ENCODE results near the gene TTC28.

TTC28 gene

DNA sequence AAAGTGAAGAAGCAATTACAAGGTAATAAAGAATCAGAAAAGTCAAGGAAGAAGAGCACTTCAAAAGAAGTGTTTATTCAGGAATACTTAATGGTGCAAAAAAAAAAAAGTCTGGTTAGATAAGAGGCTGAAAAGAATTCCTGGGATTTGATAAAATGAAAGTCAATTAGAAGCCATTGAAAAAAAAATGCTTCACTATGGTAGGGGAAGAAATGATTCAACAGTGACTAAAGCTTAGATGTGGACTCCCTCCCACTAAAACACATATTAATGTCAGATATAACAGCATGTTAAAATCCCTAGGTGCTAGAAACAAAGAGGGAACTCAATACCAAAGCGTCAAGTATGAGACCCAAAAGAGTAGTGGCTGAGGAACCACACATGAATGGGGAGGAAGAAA, 425.2 kb downstream of the TTC28 start:
- DNase-seq = no peak

DNA sequence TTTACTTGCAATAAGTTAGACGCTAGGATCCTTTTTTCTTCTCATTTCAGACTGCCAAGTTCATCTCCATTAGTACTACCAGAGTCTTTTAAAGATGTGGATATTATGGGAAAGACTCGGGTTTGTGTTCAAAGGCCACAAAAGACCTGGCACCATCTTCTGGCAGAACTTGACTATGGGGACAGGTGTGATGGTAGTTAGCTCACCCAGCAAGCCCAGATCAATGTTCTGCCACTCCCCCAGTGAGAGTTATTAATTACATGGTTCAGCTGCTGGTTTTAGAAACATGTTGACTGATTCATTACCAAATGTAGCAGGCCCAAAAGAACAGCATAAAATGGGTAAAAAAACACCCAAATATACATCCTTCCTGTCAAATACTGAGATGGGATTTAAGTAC, 427.1 kb downstream of the TTC28 start:
- no peak for DNase-seq

DNA sequence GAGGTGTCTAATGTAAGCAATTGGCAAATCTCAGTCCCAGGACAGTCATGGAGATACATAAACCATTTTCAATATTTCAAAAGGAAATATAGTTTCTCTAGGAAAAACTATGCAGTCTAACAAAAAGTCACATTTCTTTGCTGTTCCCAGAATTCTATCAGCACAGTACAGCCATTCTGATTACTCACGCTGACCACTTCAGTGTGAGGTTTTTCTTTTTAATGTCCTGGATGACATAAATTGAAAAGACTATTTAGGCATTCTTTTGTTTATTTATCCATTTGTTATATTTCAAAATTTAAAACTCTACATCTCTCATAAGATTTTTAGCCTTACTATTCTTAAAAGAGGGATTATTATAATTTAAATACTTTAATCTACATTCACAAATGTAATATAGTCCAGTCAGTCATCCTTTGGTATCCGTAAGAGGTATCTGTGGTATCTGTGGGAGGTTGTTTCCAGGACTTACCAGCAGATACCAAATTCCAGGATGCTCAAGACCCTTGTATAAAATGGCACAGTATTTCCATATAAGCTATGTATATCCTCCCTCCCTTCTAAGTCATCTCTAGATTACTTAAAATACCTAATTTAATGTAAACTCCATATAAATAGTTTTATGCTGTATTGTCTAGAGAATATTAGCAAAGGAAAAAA, 429.5 kb downstream of the TTC28 start:
- DNase-seq = no peak

DNA sequence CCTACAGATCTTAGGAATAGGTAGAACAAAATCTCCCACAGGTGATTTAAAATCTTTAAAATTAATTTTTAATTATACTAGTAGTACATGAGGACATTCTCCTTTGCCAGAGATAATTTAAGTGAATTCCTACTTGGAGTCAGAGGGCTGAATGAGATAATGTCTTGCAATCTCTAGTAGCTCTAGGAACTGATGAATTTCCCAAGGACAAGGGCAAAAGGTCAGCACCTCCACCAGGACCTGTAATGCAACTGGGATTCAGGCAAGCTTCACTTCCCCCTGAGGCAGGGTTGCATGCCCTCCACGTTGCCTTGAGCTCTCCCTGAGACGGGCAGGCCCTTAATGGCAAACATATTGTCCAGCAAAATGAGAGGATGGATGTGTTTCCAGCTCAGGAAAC, 430.2 kb downstream of the TTC28 start:
- DNase-seq = no peak

DNA sequence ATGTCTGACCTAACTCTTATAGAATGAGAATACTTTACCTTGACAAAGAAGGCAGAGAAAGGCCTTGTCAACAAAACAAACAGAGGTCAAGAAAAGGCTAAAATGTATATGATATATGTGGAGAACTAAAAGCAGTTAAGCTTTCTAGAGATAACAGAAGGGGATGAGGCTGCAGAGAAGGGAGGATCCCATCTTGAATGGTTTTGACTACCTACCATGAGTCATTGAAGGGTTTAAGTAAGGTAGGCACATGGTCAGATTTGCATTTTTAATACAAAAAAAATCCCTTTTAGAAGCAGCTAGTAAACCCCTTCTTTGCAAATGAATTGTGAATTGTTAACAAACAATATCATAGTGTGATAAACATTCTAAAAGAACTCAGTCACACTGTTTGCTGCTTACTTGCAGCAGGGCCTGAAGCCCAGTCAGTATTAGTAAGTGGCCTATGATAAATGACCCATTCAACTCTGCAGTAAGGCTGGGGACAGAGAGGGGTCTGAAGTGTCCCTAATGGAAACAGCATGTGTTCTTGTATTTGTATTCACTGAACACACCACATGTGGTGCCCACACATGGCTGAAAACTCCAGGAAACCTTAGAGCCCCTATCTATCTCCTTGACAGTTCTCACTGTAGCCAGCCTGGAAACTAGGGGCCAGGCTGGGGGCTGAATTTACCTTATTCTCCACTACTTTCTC, 431.8 kb downstream of the TTC28 start:
- no peak for DNase-seq

DNA sequence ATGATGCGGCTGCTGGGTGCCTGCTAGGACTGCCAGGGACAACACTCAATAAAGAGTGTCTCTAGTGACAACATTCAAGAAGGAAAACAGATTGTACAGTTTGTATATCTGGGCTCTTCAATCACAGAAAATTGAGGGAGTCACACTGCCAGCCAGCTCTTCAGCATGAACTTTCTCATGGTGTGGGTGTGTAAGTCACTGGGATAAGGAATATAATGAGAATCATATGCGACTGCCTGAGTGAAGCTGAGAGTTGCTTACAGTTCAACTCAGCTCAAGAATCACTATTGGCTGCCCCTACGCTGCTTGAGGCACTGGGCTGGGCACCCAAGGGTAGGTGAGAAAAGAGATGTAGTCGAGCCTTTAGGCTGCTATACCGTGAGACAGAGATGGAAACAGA, 432.5 kb downstream of the TTC28 start:
- no peak for DNase-seq

DNA sequence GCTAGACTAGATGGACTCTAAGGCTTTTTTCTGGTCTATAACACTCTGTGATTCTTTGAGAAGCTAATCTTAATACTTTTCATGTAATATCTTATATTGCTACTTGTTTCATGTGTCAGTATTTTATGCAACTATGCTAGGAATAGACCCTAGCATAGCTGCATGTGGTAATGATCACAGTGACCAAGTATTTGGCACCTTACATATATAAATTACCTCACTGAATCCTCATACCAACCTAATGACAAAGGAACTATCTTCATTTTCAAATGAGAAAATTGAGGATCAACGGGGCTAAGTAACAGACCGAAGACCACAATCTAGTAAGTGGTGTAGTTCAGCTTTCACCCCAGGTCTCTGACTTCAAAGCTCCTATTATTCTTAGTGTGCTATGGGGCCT, 433.2 kb downstream of the TTC28 start:
- DNase-seq = no peak

DNA sequence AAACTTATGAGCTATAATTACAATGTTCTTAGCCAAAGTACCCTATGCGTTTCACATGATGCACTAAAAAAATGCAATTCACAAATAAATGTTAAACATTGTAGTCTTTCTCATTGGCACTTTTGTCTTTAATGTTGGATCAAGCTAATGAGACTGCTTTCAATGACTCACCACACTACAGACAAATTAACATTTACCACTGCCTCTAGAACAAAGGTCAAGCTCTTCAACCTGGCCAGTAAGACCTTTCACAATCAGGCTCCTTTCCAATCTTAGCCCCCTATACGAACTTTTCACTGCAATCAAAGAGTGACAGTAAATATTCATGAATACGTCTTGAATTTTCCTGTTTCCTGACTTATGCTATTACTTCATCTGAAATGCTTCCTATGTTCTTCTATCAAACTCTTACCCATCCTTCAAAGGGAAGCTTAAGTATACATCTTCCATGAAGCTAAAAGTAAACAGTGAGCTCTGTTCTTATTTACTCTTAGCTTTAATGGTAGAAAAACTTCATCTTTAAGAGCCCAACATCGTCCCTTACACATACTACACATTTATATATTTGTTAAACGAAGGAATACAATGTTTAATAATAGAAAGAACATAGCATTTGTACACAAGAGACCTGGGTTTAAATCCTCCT, 433.9 kb downstream of the TTC28 start:
- no peak for DNase-seq

DNA sequence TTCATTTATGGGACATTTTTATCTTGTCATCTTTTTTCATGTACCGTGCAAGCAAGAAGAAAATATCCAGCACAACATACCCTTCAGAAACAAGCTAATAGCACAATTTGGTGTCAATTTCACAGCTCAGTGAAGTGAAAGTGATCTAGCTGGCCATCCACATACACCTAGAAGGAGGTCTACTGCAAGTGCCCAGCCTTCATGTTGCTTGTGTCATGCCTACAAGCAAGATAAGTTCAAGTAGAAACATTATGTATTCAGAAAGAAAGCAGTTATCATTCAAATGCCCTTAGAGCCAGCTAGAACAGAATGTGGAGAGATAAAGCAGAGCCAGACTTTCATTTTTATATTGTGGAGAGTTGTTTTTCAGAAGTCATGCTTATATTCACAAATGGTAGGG, 434.9 kb downstream of the TTC28 start:
- no peak for DNase-seq

DNA sequence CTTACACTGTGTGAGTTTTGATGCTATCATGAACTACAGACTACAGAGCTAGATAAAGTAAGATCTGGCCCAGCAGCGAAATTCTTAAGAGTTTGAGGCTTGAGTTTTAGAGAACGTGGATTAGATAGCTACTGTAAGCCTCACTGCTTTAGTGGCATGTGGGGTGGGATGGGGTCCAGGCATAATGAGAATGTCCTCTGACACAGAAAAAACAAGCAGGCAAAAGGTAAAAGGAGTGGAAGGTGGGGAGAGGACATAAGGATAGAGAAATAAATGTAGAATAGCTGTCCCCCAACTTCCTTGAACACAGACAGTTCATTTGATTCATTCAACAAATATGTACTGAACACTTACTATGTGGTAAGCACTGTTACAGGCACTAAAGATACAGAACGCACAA, 436.1 kb downstream of the TTC28 start:
- DNase-seq = no peak

DNA sequence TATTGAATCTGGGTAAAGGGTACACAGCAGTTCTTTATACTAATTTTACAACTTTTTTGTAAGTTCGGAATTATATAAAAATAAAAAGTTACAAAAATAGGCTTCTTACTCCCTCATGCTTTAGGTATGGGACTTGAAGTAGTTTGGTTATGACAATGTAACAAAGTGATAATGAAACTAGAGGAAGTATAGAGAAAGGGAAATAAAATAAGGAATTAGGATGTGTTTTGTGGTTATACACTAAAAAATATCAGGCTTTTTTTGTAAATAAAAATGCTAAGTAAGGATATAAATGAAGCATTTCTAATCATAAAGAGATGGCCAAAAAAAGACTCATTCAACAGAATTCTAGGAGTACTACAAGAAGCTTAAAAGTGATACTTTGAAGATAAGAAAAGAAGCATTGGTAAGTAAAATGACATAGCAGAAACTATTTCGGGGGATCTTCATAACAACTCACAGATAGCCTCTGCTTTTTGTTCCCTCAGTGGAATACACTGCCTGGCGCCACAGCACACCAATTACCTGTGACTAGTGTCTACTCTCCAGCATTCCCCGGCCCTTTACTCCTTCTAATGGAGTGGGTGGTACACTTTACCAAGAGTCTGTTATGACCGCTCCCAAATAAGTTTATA, 437.9 kb downstream of the TTC28 start:
- DNase-seq = no peak

DNA sequence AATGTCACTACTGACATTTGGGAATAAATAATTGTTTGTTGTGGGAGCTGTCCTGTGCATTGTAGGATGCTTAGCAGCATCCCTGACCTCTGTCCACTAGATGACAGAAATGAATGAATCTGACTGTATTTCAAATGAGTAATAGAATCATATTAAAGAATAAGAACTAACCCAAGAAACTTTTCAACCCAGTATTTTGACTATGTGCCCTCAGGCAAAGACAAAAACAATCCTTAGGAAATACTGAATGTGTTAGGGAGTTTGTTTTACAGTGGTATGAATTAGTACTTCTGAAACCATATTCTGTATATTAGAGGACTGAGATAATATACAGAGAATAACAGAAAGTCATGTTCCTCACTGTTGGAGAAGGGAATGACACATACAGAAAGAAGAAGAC, 439.7 kb downstream of the TTC28 start:
- no peak for DNase-seq

DNA sequence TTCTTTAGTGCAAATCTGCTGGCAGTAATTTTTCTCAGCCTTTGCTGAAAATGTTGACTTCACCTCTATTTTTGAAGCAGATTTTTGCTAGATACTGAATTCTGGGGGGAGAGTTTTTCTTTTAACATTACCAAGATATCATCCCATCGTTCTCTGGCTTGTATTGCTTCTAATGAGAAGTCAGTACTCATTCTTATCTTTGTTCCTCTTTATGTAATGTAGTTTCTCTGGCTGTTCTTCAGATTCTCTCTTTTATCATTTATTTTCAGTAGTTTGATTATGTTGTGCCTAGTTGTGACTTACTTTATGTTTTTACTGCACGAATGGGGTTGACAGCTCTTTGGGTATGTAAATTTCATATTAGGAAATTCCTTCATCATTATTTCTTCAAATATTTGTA, 441.9 kb downstream of the TTC28 start:
- DNase-seq = no peak

DNA sequence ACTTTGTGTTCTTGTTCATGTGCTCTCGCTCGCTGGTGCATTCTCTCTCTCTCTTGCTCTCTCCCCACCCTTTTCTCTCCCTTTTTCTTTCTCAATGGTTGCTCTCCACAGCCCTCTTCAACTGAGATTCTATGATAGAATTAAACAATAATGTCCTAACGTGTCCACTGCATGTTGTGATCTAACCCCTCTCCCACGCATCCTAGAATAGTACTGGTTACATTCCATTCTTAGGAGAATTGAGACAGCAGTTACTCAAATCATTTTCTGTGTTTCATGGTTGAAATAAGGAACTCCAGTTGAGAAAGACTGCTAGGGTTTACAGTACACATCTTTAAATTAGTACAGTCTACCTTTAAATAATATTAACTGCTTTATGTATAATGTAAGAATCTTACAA, 442.5 kb downstream of the TTC28 start:
- no peak for DNase-seq

DNA sequence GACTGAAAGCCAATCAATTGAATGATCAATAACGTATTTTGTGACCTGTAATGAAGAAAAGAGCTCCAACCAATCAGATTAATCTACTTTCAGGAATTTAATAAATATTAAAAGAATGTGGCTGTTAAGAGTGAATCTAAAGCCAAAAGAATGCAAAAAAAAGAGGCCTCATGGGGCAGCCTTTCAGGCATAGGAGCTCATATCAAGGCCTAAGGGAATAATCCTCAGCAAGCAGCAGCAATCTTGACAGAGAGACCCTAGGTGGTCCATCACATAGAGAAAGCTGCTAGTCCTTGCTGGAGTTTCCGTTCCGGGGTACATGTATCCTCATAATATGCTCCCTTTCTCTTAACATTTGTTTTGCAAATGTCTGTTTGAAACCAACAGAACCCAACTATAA, 447.4 kb downstream of the TTC28 start:
- no peak for DNase-seq

DNA sequence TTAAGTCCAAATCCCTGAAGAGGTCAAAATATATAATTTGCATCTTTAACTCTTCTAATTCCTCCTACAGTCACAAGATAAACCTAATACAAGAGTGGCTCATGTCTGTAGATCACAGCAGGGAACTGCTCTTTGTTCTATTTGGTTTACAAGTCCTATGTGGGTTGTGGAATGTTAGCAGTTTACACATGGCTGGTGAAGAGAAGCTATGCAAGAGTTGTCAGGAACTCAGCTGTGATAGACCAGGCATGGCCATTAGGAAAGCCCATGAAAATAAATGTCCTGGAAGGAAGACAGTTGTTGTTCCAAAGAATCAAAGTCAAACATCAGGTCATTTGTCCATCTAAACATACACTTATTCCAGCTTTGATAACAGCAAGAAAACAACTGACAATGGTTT, 448.2 kb downstream of the TTC28 start:
- DNase-seq = no peak

DNA sequence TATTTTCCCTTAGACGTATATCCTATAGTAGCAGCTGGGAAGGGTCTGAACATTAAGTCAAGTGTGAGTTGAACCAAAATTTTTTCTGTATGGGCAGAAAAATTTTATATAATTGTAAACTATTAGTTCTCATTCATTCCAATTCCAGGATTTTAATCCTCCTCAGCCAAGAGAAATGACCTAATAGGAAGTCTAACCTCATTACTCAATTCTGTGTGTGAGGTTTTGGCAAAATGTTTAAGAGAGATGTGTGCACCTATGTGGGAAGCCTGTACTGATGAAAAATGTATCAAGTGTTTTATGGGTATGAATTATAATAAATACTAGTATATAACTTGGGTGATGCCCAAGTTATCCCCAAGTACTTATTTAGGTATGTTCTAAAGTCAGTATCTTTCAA, 449.0 kb downstream of the TTC28 start:
- no peak for DNase-seq

DNA sequence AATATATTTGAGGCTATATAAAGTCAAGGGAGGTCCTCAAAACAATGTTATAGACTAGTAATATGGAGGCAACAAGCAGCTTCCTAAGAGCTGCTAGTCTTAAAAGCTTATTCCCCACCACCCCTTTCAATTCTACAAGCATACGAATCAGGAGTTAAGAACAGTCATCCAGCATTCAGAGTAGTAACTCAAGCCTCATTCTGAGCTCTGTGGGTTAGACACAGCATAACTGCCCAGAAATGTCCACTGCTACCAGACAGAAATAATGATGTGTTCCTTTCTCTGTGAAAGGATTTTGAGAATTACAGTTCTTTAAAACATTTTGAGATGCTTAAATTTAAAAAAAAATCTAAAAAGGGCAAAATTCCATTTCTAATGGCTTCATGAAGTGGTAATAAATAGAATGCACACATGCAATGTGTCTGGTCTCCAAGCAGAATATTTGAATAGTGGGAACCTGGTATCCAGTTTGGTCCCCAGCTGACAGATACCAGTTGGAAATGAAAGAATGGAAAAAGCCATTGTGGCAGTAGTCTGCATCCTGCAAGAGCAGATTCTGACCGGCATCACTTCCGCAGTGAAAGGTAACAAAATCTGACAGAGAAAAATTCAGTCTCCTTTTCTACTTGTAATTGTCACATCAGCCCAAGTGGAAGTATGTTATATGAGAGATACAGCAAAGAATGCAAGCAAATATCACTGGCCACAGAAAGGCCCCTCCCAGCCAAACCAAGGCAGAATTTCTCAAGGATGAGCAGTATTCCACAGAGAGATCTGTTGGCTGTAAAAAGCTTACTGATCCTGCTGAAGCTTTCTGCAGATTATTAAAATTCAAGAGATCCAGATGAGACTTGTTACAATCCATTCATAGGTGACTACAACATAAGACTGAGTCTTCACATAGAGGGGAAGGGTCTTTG, 449.8 kb downstream of the TTC28 start:
- DNase-seq = no peak

DNA sequence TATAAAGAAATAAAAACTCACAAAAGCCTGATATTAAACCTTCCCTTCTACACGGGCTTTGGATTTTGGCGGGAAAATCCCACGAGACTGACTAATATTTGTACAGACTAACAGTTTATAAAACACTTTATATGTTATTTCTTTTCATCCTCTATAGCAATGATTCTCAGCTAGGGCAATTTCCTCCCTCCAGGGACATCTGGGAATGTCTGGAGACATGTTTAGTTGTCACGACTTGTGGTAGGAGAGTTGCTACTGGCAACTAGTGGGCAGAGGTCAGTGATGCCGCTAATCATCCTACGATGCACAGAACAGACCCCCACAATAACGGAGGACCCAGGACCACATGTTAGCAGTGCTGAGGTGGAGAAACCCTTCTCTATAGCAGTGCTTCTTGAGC, 455.8 kb downstream of the TTC28 start:
- no peak for DNase-seq

DNA sequence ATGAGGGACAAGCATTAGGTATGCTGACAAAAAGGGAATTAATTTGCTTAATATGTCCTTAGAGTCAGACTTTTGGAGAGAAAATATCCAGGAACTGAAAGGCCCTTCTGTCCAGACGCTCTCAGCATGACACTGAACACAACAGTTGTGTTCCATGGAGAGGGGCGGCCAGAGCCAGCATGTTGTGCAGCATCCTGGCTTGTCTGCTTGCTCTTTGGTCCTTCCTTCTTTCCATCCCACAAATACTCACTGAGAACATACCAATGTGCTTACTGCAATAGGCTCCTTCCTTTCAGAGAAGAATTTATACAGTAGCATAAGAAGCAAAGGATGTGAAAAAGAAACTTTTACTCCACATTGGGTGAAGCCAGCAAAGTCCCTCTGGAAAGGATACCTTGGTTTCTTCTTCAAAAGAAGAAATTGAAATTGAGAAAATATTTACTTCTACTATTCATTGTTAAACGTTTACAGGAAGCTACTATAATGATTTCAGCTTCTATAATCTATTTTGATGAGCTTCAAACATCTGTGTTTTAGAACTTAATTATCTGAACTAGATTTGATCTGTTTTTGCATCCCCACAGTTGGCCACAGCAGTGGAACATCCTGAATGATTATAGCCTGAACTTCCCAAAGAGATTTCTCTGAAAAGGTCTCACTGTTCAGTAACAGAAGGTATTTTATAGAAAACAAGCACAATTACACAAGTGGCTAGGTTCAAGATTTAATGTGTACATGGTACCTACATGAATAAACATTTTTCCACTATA, 456.5 kb downstream of the TTC28 start:
- no peak for DNase-seq

DNA sequence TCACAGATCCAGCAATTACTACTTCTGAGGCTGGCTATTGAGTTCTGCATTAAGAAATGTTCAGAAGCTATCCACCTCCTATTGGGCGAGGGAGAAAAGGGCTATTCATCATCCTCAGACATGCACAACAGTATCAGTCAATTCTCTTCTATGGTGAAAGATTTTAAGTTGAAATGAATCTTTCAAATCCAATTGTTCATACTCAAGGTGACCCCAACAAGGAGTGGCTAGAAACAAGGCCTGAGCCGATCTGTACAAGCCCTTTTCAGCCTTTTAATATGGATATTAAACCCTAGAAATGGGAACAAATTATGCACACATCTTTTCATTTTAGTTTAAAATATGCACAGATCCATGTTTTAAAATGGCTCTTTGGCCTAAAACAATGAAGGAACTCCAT, 457.1 kb downstream of the TTC28 start:
- DNase-seq = no peak

DNA sequence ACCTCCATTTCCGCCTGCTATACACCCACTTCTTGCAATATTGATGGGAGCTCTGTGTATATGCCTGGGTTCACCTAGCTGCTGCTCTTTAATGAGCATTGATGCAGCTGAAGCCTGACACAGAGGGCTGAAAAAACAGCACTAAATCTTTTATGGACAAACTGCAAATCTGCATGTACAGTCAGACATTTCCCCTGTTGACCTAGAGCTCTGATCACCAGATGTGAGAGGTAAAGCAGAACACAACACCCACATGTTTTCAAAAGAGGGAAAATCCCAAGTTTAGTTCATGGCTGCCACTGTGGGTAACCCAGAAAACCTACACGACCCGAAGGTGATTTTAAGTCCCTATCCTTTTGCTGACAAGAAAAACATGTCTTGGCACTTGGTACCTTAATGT, 457.6 kb downstream of the TTC28 start:
- DNase-seq = no peak
